Measurements from ENCODE around the gene GLCE.
"Not testable (repeated sequence)": the region's sequence is repeated elsewhere in the genome, so short reads cannot be mapped to it uniquely, and the experiment has no call there.

Gene GLCE

DNA sequence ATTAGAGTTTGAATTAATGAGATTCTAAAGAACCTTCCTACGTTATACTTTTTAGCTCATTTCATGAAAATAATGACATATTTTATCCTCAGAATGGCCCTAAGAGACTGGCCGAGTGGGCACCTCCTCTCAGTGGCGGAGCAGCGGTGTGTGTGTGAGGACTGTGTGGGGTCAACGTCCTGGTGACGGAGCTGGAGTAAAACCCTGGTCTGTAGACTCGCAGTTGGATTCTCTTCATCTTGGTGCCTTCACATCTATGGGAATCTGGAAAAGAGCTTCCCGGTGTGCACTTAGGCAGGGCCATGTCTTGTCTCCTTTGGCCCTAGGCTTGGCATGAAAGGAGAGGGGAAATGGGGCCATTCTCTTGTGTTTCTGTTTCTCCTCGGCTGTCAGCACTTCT is 116.9 kb downstream of the GLCE start:
- no peak for DNase-seq

DNA sequence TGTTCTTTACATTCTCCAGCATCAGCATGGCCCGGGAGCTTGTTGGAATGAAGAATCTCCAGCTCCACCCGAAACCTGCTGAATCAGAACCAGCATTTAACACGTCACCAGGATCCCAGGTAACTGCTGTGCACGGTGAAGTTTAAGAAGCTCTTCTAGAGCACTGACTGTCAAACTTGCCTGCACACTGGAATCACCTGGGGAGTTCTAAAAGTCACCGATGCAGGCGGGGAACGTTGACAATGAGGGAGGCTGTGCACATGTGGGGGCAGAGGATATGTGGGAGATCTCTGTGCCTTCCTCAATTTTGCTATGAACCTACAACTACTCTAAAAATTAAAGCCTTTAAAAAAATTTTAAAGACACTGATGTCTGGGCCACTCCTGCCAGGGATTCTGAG is 119.2 kb downstream of the GLCE start:
- no peak for DNase-seq

DNA sequence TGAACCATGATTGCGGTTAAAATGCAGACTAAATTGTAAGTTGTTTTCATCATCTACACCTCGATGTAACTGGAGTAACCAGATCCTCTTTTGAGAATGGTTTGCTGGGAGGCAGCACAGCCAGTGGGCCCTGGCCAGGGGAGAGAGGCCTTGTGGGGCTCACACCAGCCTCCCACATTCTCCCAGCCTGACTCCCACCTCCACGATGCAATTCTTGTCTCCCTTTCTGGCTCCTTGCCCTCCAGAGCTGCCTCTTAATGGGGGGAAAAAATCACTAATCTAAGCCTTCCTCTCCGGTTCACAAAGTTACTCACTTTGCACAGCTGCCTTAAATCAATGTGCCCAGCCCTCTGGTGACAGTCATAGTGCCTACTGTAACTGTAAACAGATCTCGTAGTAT is 120.3 kb downstream of the GLCE start:
- DNase-seq = no peak

DNA sequence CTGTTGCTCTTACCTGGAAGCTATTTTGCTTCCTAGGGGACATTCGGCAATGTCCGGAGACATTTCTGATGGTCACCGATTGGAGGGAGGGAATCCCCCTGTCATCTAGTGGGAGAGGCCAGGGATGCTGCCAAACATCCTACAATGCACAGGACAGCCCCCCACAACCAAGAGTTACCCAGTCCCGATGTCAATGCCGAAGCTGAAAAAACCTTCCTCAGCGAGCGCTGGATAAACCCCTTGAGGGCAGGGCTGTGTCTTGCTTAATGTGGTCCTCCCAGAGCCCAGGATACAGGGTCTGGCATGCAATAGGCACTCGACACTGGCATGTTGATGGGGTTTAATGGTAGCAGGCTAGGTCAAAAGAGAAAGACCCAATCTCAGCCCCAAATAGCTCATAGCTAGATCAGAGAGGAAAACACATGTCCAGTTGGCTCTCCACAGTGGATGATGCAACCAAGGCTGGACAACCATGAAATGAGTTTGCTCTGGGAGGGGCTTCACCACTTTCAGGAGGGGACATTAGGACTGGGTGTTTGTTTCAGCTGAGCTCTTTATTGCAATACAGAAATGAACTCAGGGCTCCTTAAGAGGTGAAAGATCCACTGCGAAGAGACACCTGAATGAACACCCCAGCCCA is 121.8 kb downstream of the GLCE start:
- DNase-seq = no peak

DNA sequence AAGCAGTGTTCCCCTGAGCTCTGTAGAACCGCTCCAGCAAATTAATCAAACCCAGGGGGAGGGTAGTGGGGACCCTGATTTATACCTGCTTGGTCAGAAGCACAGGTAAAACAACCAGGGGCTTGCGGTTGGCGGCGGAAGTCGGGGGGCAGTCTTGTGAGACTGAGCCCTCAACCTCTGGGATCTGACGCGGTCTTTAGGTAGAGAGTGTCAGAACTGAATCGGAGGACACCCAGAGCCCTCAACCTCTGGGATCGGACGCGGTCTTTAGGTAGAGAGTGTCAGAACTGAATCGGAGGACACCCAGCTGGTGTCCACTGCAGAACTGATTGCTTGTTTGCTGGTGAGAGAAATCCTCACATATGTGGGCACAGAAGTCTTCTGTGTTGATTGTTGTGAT is 125.4 kb downstream of the GLCE start:
- no peak for DNase-seq

DNA sequence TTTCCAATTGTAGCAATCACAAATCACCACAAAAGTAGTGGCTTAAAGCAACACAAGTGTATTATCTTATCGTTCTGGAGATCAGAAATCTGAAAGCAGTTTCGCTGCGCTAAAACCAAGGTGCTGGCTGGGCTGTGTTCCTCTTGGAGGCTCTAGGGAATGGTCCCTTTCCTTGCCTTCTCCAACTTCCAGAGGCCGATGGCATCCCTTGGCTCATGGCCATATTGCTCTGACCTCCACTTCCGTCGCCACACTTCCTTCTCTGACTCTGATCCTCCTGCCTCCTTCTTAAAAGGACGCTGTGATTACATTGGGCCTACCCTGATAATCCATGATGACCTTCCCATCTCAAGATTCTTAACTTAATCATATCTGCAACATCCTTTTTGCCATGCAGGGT is 127.6 kb downstream of the GLCE start:
- DNase-seq = no peak

DNA sequence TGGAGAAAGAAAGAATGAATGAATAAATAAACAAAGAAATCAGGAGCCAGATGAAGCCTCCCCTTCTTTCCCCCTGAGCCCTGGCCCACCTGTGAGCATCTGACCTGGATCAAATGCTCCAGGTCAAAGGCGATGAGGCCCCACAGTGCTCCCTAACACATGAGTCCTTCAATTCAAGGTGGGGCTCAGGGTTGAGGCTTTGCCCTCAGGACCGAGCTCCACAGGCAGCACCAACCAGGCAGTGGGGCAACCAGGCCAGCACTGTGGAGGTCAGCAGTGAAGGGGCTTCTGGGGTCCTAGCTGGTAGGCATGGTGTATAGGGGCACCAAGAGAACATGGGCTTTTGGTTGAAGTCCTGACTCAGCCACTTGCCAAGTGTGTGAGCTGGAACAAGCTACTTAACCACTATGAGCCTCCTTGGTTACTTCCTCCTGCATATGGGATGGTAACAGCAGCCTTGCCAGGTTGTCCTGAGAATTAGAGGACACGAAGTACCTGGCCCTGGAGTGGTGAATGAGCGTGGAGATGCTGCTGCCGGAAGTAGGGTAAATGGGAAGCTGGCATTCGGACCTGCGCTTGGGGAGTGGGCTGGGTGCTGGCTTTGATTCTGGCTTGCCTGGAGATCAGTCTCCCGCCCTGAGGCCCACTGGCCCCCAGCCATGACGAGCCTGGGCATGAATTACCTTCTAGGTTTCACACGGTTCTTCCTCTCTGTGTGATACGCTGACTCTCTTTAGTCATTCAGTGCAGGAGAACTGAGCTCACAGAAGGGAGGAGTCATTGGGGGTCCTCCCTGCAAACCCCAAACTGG is 128.3 kb downstream of the GLCE start:
- no peak for DNase-seq

DNA sequence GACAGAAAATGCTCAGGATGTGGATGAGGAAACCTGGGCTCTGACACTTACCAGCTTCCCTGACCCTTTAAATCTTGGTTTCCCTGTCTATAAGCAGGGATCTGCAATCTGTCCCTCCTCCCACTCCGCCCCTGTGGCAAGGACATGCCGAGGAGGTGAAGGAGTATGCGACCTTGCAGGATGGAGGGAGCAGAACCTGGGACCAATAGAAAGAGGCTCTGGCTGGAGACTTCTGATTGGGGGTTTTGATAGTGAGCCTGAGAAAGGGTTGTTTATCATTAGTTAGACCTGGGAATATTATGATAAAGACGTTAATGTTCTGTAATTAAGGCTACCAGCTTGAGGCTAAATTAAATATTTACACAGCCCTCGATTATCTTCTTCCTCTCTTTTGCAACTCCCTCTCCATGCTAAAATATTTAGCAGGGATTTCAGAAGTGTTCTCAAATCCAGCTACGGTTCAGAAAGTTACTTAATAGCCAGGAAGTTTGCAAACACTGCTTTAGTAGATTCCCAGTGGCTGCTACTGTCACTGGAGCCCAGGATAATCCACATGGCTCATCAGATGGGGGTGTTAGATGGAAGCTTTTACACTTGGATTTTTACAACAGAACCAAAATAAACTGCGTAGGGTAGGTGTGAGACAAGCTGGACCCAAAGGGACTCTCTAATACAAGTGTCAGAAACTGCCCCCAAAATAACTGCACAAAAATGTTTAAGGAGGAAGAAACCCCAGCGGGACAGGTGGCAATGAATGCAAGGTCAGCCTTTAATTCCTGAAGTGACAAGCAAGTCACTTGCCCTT is 129.1 kb downstream of the GLCE start:
- DNase-seq = no peak

DNA sequence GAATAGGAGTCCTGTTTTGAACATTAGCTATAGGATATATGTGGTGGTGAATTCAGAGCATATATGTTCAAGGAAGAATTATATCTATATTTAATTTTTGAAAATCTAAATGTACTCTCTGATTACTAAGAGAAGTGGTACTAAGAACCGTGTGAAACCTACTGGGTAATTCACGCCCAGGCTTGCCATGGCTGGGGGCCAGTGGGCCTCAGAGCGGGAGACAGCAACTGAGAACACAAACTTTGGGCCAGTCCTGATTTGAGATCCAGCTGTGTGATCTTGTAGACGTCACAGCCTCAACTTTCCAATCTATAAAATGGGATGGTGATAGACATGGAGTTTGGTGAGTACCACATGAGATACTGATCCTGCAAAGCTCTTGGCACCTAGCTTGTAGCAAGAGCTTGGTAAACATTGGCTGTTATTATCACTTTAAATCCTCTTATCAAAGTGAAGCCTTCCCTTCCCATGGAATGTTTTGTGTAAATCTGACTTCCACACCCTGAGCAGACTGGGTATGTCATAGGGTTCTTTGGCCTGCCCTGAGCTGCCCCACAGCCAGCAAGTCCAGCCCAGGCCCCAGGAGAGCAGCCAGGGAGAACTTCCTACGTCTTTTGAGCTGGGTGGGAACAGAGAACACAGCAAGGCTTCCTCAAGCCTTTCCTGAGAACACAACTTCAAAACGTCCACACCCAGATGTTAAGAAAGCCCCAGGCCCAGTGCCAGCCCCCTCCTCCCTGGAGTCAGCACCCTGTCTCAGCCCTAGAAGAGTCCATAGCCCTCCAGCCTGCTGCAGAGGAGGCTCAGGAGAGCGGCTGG is 130.1 kb downstream of the GLCE start:
- DNase-seq = no peak

DNA sequence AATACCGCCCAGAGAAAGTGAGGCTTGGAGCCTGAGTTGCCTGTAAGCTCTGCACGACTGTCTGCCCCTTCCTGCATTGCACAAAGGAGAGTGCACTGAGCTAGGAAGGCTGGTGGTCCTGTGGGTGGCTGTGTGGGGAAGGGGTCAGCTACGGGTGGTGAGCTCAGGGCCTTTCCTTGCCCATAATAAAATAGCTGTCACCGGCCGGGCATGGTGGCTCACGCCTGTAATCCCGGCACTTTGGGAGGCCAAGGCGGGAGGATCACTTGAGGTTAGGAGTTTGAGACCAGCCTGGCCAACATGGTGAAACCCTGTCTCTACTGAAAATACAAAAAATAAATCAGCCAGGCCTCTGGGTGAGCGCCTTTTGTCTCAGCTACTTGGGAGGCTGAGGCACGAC is 131.2 kb downstream of the GLCE start:
- not testable (repeated sequence) for DNase-seq

DNA sequence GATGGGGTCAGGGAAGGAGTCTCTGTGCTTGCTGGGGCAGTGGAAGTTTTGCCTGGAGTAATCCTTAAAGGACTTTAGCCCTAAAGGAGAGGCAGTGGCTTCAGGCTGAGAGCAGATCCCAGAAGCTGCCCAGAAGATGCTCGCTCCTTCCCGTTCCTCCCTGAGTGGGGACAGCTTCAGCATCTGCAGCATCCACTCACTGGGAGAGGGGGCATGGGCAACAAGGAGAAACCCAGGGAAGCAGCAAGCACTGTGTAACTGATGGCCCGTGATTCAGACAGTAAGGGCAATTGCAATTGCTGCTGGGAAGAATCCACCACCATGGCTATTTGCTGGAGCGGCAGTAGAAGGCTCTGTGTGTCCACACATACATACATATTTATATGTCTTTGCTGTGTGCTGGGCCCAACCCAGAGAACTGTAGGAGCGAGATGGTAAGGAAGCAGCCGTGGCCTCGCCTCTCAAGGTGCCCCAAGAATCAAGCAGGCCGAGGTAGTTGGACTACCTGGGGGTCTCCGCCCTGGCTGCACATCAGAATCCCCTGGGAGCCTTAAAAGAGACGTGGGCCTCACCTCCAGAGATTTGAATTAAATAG is 132.5 kb downstream of the GLCE start:
- no peak for DNase-seq

DNA sequence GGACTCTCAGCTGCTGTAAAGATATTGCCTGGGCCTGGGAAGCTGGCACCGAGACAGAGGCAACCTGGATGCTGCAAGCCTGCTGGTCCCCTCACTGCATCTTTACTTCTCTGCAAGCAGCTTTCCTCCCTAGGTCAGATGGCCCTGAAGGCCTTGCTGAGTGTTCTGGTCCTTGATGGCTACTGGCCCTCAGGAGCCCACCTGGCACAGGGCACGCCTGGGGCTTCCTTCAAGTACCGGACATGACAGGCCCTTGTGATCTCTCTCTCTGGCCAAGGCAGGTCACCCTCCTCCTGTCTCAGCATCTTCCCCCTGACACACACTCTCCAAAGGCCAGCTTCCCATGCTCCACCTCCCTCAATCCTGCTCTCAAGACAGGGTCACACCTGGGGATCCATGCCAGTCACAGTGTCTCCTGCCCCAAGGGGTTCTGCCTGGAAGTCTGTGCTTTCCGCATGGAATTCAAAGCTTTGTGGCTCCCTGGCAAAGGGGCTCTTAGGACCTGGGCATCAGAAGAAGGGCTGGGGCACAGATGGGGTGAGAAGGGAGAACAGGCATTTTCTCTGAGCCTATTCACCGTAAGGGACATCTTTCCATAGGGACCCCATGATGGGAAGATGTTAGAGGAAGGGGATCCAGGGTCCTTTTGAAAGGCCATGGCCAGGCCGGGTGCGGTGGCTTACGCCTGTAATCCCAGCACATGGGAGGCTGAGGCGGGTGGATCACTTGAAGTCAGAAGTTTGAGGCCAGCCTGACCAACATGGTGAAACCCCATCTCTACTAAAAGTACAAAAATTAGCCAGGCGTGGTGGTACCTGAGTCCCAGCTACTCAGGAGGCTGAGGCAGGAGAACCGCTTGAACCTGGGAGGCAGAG is 133.5 kb downstream of the GLCE start:
- no peak for DNase-seq

DNA sequence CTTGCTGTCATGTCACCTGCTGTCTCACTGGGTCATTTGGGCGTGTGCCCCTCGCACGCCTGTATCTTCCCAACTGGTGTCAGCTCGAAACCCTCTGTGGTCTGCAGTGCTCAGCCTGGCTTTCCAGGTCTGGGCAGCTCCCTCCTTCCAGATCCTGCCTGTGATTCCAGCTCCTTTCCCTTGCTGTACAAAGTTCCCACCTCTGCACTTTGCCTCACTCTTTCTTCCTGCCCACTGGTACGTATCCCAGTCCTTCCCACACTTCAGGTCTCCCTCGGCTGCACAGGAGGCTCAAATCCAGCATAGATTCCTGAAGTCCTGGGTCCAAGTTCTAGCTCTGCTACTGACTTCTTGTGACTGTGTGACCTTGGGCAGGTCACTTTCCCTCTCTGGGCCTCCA is 136.2 kb downstream of the GLCE start:
- DNase-seq = no peak

DNA sequence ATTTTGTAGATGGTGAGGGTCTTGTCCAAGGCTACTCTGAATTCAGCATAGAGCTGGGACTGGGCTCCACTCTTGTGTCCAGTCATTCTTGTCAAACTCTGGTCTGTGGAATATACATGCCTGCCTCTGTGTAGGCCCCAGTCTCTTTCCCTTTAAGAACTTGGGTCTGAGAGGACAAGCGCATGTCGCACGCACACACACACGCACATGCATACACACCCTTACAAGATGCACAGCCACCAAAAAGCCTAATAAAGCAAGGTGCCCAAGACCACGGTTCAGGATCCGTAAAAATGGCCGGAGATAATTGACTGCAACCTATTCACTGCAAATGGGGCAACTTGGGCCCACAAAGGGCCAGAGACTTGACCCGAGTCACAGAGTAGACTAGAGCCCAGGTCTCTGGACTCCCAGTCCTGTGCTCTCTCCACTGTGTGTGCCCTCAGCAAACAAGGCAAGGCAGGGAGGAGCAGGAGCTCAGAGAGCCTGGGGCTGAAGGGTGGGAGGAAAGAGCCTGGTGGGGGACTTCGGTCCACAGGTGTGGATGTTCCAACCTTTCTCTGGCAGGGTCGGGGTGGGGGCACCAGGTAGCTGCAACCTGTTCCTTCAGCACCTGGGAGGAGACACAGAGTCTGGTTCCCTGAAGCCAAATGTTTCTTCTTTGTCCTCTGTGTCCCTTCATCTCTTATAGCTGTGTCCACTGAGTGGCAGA is 137.4 kb downstream of the GLCE start:
- no peak for DNase-seq

DNA sequence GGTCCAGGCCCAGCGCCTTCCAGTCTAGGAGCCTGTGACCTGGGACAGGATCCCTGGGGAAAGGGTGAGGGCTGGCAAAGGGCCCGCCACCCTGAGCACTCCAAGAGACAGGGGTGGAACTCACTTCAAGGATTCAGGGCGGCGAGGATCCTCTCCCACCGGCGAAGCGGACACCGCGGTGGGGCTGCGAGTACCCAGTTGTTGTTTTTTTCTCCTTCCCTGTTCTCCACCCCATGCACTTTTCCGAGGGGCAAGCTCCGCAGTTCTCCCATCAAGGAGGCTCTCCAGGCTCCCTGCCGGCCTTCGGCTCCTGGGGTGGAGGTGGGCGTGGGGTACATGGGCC is 137.9 kb downstream of the GLCE start:
- DNase-seq = no peak

DNA sequence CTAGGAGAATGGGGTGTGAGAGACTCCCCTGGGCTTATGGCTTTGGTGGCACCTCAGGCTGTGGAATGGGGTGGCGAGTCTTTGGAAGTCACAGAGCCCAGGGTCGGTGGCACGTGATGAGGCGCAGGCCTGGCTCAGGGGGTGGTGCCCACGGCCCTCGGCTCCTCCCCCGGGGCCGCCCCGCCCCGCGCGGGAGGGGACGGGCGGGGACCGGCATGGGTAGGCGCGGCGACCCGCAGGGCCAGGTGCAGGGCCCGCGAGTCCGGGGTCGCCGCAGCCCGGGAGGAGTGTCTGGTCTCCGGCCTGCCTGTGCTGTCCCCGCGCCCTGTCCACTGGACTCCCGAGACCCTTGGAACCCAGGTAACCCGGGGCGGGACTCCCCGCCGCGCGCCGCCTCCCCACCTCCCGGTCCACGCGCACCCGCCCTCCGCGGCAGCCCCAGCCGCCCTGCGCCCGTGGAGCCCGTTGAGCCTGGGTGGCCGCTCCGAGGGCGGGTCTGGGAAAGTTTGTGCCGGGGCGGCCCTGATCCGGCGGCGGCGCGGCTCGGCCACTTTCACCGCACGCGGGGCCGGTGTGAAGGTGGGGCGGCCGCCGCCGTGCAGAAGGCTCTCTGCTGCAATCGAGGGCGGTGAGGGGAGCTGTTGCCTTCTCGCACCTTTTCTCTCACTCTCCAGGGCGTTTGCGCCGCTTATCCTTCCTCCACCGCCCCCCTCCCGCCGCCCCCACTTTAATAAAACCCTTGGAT is 138.4 kb downstream of the GLCE start, which contains the start of gene PAQR5:
Gene PAQR5, plus strand, starts transcription at position 216 of the 745 bp plus-strand sequence. CDS start 61,169 bp downstream, outside the sequence.
- peak; percentile 51 for DNase-seq

DNA sequence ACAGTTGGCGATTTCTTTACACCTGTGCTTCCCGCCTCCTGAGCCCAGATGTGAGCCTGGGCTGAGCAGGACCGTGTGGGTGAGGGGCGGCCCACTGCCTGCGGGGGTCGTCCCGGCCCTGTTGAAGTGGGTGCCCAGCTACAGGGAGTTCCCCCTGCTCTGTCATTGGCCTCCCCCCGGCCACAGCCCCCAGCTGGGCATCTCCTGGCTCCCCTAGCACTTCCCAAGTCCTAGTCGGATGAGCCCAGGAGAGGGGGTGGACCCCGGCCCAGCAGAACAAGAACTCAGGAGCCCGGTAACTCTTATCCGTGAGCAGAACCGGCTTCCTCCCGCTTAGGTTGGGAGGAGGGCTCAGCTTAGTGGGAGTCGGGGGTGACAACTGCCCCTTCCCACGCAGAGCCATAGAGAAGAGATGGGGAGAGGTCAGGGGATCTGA is 139.0 kb downstream of the GLCE start:
- DNase-seq = no peak

DNA sequence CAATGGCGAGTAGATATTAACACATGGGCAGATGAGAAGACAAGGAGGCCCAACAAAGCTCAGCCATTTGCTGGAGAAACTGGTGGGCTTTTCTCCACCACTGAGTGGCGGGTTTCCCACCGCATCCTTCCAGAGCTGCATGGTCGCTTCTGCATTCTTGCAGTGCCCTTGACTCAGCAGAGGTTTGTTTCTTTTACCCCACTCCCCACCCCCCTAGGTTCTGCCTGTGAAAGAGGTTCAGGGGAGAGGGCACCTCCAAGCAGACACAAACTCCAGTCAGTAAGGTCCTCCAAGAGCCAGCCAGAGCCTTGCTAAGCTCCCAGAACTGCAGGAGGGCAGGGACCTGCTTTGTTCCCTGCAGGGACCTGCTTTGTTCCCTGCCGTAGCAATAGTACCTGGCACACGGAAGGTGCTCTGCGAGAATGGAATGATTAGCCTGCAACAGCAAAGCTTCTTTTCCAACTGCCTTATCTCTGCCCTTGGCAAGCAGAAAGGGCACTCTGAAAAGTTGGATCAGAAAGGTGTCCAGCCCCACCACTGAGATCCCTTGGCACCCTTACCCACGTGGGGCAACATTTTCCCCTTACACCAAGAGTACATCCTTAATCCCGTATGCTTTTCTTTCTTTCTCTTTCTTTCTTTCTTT is 139.6 kb downstream of the GLCE start:
- DNase-seq = no peak

DNA sequence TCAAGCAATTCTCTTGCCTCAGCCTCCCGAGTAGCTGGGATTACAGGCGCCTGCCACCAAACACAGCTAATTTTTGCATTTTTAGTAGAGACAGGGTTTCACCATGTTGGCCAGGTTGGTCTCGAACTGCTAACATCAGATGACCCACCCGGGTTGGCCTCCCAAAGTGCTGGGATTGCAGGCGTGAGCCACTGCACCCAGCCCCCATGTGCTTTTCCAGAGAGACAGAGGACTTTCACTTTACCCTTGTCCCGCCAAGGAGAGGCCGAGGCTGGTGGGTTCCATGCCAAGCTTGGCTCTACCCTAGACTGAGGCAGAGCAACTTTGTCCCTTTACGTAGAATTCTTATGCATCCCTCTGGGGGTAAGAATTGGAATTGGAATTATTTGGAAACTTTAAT is 140.7 kb downstream of the GLCE start:
- not testable (repeated sequence) for DNase-seq
